ENCODE measurements around the gene UST. TPM values are rescaled to one million over a fixed set of nuclear protein-coding genes. Genes with fewer than 3 reads are reported as not detected.

The UST gene
- total RNA-seq, 4 donors from 2014 or later: 16.7 to 19.5 (median 18.1) TPM

GRCh38 chr6:149107520-149107919 lies 360.7 kb downstream of the UST start:
- no peaks in the 10 kb centered on the region for H3K36me3 ChIP-seq
- TF ChIP-seq EP300 (IDR thresholded peaks at IDR 0.05) (no peak), POLR2AphosphoS5 (IDR thresholded peaks at IDR 0.05) (no peak), POLR2A (IDR thresholded peaks at IDR 0.05) (no peak), CTCF (IDR thresholded peaks at IDR 0.05) (no peak)
- H3K27ac ChIP-seq: no peak overlapping the region
- WGBS: 87% methylated on average over 5 of the region's 5 CpGs
- H3K4me3 ChIP-seq: no peak overlapping the region
- H3K9me3 ChIP-seq: no peaks in the 10 kb centered on the region
- DNase-seq (ENCODE audit: low spot score in 2 of 2): no peak
- H3K4me1 ChIP-seq: no peaks in the 10 kb centered on the region
- H3K27me3 ChIP-seq: no peaks in the 10 kb centered on the region

- Histone ChIP-seq H3K36me3 (no peaks in the 10 kb centered on the region), H3K4me3 (no peak overlapping the region), H3K27ac (no peak overlapping the region), H3K27me3 (no peaks in the 10 kb centered on the region), H3K9me3 (no peaks in the 10 kb centered on the region), H3K4me1 (no peaks in the 10 kb centered on the region)
- no peak for DNase-seq (ENCODE audit: low spot score in 2 of 2)
- WGBS: 79% methylated on average over 5 of the region's 5 CpGs
- TF ChIP-seq POLR2A (IDR thresholded peaks at IDR 0.05) (no peak), POLR2AphosphoS5 (IDR thresholded peaks at IDR 0.05) (no peak), EP300 (IDR thresholded peaks at IDR 0.05) (no peak), CTCF (IDR thresholded peaks at IDR 0.05) (no peak)
Observed at GRCh38 chr6:149108038-149108748, 361.4 kb downstream of the UST start.

GRCh38 chr6:149108749-149109100 lies 361.9 kb downstream of the UST start:
- WGBS: 90% methylated on average over 3 of the region's 3 CpGs
- DNase-seq (ENCODE audit: low spot score in 2 of 2): no peak

GRCh38 chr6:149109397-149110070 lies 362.7 kb downstream of the UST start:
- no peak for DNase-seq (ENCODE audit: low spot score in 2 of 2)
- WGBS: 92% methylated on average over 5 of the region's 5 CpGs
- no peak for TF ChIP-seq EP300 (IDR thresholded peaks at IDR 0.05)
- no peak for TF ChIP-seq POLR2AphosphoS5 (IDR thresholded peaks at IDR 0.05)
- no peak for TF ChIP-seq CTCF (IDR thresholded peaks at IDR 0.05)
- TF ChIP-seq POLR2A (IDR thresholded peaks at IDR 0.05): no peak

More at GRCh38 chr6:149108749-149109100, 361.9 kb downstream of the UST start:
- no peaks in the 10 kb centered on the region for H3K36me3 ChIP-seq
- H3K4me1 ChIP-seq: no peaks in the 10 kb centered on the region
- no peaks in the 10 kb centered on the region for H3K9me3 ChIP-seq
- TF ChIP-seq POLR2AphosphoS5 (IDR thresholded peaks at IDR 0.05) (no peak), CTCF (IDR thresholded peaks at IDR 0.05) (no peak), POLR2A (IDR thresholded peaks at IDR 0.05) (no peak), EP300 (IDR thresholded peaks at IDR 0.05) (no peak)
- no peak overlapping the region for H3K27ac ChIP-seq
- no peak overlapping the region for H3K4me3 ChIP-seq
- no peaks in the 10 kb centered on the region for H3K27me3 ChIP-seq

GRCh38 chr6:149111556-149112115 lies 364.8 kb downstream of the UST start:
- H3K4me3 ChIP-seq: no peak overlapping the region
- no peak overlapping the region for H3K27ac ChIP-seq
- WGBS: 93% methylated on average over 2 of the region's 2 CpGs
- DNase-seq (ENCODE audit: low spot score in 2 of 2): no peak
- no peaks in the 10 kb centered on the region for H3K36me3 ChIP-seq
- H3K9me3 ChIP-seq: no peaks in the 10 kb centered on the region
- no peaks in the 10 kb centered on the region for H3K27me3 ChIP-seq
- no peaks in the 10 kb centered on the region for H3K4me1 ChIP-seq
- TF ChIP-seq CTCF (IDR thresholded peaks at IDR 0.05) (no peak), POLR2AphosphoS5 (IDR thresholded peaks at IDR 0.05) (no peak), EP300 (IDR thresholded peaks at IDR 0.05) (no peak), POLR2A (IDR thresholded peaks at IDR 0.05) (no peak)

More at GRCh38 chr6:149109397-149110070, 362.7 kb downstream of the UST start:
- H3K4me3 ChIP-seq: no peak overlapping the region
- no peaks in the 10 kb centered on the region for H3K27me3 ChIP-seq
- no peaks in the 10 kb centered on the region for H3K4me1 ChIP-seq
- H3K9me3 ChIP-seq: no peaks in the 10 kb centered on the region
- H3K27ac ChIP-seq: no peak overlapping the region
- no peaks in the 10 kb centered on the region for H3K36me3 ChIP-seq
